Iris pigment epithelial cell (primary cell): ENCODE data around the gene TFIP11.

ENCODE experiments used
- DNase-seq: peaks from one replicate; pipeline ENCODE4 v3.0.0-alpha.2; 2011; ENCODE audit warnings: low read depth

TFIP11 gene

DNA sequence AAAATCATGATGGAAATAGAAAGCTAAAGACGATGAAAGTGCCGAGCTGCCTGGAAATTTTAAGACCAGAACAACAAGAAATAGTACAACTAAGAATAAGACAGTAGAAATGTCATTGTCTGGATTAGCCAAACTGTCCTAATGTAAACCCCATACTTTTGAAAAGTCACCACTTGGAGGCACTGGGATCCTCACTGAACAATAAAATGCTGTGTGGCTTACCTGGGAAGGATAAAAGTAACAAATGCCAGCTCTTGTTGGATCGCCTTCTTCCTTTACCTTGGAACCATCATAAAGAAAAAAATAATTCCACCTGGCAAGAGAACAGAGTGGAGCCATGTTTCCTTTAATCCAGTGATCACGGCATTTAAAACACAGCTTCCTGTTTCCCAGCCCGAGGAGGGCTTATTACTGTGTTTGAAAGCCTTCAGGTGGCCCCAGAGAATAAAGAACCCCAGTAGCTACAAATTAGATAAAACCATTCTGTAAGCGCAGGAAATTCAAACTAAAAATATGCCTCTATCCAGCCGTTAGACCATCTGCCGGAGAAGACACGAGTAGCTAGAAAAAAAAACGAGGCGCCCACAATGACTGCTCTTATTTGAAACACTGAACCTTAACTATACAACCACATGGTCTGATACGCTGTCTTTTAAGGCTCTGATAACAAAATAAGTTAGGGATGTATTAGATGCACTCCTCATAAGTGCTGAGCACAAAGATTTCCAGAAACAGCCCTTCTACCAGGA, 33.1 kb downstream of the TFIP11 start:
- DNase-seq, result no peak

DNA sequence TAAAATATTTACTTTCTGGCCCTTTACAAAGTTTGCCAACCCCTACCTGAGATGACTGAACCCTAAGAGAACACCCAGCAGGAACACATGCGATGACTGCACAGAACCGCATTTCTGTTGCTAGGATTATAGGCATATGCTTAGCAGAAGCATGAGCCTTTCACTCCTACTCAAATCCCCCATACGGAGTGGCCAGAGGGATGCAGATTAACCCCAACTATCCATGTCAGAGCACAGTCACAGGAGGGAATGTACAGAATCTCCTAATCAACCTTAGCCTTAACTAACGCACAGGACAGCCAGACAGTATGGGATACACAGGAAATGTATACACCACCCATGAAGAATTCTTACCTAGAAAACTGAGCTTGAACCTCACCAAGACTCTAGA, 34.9 kb downstream of the TFIP11 start:
- peak; percentile 23 for DNase-seq

DNA sequence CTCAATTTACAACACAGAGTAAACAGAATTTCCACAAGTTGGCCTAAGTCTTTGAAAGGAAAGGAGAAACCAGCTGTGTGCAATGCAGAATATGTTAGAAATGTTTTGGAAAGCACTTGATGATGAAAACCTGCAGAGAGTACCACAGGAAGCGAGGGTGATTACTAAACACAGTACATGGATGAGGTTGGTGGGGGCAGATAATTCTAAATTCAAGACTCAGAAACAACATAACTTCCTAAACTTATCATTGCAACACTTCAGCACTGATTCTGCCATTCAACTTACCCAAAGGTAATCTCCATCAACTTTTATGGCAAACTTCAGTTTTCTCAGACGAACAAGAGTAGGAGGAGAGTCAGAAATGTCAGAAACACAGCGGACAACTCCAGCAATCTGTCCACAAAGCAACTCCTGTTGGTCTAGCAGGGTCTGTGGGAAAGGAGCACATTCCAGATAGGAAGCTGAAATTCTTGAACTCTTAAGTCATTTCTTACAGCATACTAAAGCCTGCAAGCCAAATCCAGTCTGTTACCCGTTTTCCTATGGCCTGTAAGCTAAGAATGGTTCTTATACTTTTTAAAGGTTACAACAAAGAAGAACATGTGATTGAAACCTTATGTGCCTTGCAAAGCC, 35.5 kb downstream of the TFIP11 start:
- peak; percentile 63 for DNase-seq

DNA sequence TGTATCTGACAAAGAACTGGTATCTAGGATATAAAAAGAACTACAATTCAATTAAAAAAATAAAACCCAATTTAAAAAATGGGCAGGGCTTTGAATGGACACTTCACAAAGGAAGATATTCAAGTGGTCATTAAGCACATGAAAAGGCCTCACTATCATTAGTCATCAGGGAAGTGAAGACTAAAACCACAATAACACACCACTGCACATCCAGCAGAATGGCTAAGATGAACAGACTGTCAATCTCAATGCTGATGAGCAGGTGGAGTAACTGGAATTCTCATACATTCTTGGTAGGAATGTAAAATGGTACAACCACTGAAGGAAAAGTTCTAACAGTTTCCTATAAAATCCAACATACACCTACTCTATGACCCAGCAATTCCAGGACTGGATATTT, 37.6 kb downstream of the TFIP11 start:
- DNase-seq, result peak; percentile 54

DNA sequence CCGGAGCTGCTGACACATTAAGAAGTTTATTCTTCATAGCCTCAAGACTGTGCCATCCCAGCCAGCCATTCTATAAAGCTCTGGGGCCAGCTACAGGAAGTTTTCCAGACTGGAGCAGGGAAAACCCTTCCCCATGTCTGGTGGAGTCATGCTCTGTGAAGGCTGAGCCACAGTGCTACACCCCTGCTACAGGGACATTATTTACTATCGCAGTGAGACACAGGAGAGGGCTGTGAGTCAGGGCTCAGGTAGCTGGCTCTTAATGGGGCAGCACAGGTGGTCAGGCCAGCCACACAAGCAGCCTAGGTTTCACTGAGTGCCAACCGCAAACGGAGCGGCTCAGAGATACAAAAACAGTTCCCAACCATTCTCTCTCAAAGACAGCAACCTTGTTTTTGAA, 40.8 kb downstream of the TFIP11 start:
- DNase-seq, result peak; percentile 79

DNA sequence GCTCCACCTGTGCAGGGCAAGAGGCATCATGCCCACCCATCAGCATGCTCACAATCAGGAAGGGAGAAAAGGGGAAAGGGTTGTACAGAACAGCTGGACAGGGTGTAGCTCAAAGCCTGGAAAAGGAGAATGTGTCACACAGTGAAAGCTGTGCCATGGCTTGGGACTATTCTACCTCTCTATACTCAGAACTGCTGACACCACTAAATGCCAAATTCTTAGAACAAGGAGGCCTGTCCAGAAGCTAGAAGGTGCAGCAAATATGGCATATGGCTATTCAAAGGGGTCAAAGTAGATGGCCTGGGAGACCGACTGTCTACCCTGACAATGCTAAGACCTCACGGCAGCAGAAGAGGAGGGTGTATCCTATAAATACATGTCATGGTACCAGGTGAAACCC, 41.5 kb downstream of the TFIP11 start:
- DNase-seq, result no peak

DNA sequence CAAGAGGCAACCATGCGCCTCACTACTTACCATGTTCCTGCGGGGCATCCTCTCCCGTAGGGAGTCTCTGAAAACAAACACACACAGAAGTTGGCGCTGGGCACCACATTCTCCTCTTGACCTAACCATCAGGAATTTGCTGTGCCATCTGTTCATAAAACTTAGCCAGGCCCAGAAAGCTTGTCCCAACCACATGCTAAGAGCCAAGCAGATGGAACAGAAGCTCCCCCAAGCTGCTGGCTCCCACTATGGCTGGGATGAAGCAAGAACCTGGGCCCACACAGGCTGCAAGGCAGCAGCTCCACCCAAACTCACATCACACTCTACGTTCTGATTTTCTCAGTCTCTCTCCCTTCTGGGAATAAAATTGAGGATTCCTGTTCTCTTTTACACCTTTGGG, 46.1 kb downstream of the TFIP11 start:
- no peak for DNase-seq

DNA sequence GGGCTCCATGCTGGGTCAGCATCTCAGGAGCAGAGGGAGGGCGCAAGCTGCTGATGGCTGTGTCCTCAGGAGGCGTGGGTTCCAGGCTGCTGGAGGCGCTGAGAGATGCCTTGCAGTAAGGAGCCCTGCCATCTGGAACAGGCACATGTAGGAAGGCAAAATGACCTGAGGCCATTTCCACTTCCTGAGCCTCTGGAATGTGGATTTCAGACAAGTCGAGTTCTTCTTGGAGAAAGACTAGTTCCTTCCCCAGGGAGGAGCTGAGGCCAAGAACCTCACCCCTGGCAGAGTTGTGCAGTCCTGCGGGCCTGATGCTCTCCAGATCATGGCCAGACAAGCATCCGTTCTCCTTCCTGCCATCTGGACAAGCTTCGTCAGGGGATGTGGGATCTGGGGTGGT, 48.0 kb downstream of the TFIP11 start:
- no peak for DNase-seq

DNA sequence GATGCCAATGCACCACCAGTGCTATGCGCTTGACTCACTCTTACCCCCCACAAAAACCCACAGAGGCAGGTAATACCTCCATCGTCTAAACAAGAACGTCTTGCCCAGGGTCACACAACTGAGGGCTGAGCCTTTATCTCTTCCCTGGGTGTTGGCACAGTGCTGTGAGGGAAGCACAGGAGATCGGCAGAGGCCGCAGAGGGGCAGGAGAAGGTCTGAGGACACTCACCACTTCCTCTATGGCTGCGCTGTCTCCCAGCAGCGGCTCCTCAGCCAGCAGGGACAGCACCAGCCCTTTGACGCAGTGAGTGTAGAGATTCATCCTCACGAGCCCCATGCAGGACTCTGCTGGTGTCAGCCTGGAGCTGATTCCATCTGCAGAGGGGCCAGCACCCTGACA, 48.6 kb downstream of the TFIP11 start:
- no peak for DNase-seq

DNA sequence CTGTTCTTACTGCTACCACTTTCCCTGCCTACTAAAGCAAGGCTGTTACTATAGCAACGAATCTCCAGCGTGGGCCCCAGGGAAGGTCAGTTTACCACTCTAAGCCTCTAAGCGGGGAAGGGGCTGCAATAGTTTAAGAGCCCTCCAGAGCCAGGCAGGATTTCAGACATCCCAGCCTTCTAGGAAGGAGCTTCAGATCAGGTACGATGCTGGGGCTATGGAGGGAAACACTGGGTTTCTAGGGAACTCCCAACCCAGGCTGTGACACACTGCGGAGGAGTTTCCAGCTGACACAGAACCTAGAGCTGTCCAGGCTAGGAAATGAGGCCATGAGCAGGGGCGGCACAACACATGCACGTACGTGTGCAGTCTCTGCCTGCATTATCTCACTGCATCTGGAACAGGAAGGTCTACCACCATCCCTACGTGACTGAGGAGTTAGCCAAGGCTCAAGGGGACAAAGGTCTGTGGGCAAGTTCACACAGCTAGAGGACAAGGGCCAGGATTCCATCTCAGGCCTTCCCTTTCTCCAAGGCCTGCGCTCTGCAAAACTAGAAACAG, 49.1 kb downstream of the TFIP11 start:
- peak; percentile 40 for DNase-seq

DNA sequence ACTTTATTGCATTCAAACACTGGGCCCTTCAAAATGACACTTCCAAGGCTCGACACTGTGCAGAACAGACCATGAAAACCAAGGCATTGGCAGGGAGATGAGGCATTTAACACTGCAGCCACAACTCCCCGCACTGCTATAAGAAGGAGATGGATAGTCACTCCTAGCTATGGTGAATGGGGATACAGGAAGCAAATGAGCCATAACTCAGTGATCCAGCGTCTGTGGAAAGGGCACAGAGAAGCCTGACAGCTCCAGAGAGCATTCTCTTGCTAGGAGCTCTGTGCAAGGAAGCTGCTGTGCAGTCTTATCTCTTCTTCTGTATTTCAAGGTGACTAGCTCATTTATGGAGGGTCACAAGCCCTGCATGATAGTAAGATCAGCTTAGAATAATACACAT, 49.6 kb downstream of the TFIP11 start:
- no peak for DNase-seq

DNA sequence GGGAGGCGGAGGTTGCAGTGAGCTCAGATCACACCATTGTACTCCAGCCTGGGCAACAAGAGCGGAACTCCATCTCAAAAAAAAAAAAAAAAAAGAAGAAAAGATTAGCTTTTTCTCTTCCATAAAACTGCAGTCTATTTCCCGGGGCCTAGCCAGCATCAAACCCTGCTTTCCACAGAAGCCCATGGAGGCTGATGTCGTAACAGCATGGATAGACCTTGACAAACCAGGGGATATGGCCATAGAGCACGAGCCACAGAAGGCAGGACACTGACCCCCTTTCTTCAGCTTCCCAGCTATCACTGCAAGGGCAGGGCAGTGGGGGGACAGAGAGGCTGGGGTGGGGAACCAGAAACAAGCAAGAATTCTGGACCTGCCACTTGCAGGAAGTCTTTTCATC, 50.2 kb downstream of the TFIP11 start:
- DNase-seq, result no peak

DNA sequence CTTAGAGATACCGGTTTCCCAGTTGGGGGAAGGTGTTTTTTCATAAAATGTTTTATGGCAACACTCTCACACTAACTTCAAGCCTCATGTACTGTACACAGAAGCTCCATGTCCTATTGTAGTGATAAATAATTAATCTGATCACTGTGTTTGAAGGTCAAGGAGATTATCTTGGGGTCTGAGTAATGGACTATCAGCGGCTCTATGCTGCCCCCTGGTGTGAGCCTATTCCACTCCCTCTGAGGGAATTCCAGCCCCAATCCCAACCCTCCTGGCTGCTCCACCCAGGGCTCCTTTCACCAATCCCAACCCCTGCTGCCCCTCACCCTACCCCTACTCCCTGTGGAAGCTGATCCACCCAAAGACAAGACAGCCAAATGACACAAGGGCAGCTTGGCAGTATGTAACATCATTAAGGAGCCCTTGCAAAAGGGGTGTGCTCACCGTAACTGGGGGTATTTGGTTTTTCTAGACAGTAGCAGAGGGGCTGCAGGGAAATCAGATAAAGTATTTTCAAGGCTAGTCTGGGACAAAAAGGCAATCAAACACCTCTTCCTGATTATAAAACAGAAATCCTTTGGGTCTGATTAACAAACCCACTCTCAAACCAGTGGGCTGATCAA, 51.0 kb downstream of the TFIP11 start:
- peak; percentile 25 for DNase-seq

DNA sequence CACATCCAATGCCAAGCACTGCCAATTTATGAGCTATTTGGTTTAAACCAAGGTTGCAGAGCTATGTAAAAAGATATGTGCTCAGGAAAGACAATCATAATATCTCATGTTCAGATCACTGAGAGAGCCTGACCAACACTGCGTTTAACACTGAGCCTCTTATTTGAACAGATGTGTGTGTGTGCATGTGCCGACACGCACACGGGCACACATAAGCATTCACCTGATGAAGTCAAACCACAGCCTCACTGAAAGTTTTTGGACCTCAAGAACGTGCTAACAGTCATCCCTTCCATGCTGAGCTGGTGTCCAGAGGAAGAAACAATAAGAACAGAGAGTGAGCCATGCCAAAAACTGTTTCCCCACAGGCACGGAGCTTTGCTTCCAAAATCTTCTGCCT, 52.1 kb downstream of the TFIP11 start:
- no peak for DNase-seq

DNA sequence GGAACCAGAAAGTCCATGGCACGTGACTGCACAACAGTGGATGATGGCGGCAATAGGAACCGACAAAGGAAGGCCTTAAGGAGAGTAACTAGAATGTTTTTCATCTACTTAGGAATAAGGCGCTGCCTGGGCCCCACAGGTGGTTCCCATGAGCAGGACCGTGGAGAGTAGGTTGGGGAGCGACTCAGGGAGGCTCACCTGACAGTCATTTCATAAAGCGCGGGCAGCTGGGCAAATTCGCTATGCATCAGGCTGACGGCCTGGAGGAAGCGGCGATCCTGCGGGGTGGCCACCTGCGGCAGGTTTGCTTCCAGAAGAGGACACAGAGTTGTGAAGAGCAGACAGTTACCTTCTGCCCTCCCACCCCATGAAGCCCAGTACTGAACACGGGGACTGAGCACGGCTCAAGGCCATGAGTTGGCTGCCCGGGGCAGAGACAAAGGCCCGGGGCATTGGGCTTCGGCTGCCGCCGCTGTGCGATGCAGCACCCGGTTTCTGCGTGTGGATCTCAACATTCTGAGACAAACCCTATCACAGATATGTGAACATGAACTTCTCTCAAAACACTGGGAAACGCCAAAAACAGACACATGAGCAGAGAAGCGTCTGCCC, 54.5 kb downstream of the TFIP11 start:
- no peak for DNase-seq

DNA sequence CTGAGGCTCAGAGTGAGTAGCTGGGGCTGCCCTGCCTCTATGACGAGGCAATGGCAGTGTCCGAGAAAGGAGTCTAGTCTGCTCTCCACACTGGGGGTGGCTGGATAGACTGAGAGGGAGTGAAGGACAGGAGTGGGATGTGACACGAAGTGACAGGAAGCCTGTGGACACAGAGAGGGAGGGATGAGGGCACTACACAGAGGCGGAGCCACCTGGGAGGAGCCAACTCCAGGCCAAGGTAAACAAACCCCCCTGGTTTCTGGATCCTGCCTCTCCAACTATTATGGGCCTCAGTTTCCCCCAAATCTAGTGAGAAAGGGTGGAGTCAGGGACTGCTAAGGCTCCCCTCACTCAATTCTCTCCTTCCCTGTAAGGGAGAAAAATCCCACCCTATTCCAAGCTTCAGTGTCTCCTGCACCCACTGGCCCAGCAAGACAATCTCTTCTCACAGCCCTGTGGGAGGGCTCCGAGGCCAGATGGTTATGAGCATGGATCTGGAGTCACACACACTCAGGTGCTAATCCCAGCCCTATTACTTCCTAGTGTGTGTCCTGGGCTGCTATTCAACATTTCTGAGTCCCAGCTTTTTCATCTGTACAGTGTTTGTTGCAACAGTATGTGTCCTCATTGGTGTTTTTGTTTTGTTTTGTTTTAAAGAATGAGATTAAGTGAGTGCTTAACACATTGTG, 58.3 kb downstream of the TFIP11 start:
- no peak for DNase-seq

DNA sequence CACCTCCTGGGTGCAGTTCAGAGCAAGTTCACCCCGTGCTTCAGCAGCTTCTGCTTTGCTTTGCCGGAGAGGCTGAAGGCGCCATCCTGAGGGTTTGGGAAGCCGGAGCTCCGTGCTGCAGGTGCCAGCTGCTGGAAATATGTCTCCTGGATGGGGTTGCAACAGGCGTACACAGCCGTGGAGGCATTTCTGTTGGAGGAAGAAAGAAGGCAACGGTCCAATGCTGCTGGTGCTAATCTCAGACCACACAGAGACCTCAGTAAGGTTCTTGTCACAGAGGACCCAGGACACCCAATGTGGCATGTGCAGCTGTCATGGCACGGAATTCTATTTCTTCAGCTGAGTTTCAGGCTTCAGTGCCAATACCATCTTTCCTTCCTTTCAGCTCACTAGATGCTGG, 59.1 kb downstream of the TFIP11 start:
- no peak for DNase-seq

DNA sequence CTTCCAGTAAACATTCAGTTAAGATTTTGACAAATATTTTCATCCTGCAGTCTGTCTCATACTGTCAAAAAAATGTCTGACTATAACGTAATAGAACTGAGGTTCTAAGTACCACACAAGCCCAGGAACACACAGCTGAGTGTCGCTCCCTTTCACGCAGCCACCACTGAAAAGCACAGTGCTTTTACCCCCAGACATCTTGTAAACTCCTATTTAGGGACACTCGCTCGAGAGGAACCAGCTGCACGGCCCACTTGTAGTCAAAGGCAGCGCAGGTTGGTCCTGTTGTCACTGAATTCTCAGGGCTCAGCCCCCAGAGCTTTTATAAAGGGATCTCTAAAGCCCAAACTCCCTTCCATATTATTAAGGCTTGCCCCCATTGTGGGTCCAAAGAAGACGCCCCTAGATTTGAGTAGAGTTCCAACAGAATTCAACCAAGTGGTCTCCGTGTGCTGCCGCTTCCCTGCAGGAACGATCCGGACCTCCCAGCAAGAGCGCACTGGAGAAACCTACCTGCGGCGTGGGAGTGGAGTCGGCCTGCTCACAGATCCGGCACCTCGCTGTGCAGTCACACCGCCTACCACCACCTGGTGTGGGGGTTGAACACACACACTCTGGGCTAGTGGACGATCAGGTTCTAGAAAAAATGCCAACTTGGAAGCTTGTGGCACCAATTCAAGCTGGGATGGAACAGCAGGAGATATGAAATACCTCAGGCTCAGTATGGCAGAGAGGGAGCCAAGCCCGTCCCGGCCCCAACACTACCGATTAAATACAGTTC, 59.8 kb downstream of the TFIP11 start:
- DNase-seq, result no peak

DNA sequence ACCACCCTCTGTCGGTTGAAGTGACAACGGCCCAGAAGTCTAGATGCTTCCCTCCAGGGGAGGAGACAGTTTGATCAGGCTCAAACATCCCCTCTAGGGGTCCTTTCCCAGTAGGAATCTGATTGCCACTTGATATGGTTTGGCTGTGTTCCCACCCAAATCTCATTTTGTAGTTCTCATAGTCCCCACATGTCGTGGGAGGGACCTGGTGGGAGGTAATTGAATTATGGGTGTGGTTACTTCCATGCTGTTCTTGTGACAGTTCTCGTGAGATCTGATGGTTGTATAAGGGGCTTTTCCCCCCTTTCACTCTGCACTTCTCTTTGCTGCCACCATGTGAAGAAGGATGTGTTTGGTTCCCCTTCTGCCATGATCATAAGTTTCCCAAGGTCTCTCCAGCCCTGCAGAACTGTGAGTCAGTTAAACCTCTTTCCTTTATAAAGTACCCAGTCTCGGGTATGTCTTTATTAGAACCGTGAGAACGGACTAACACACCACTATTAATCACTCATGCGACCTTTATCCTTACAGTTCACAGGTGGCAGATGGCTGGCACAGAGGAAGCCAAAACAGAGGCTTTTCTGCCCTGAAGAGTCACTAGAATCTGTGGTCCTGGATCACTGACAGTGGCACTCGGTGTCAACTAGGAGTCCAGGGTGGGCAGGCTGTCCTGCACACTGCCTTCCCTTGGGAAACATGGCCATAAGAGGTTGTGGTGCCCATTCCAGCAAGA, 61.7 kb downstream of the TFIP11 start:
- no peak for DNase-seq

DNA sequence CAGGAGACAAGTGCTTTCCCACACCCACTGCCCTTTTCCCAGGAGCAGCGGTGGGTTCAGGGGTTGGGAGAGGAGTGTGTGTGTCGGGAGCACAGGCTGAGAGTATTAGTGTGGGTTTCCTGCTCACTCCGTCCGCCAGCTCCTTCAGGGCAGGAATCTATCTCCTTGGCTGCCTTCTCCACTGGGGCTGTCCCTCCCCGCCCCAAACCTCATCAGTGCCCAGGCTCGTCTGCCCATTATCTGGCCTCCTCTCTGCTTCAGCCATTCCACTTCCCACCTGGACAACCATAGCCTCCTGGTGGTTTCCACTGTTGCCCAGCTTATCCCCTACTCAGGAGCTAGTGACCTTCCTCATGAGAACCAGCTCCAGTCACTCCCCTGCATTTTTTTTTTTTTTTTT, 63.3 kb downstream of the TFIP11 start:
- no peak for DNase-seq

DNA sequence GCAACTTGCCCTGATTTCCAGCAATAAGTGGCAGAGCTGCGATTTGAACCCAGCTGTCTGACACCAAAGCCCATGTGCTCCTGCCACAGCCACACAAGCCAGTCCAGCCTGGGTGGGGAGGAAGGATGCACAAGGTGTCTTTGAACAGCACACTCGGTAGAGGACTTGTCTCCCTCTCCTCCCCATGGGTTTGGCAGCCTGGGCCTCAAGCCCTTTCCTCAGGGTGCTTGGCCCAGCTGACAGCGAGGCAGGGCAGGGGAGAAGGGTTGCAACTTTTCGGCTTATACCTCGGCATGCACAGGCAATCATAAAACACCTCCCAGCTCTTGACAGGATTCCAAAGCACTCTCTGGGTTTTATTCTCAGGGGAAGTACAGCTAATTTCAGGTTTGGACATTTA, 63.9 kb downstream of the TFIP11 start:
- no peak for DNase-seq
